Measurements from ENCODE around the gene NECAB3. TPM values are rescaled to one million over a fixed set of nuclear protein-coding genes. Genes with fewer than 3 reads are reported as not detected.

NECAB3 gene
- total and polyA plus RNA-seq, 2 of the 4 experiments (the other 2 are of a cell fraction) = 8.6 to 28.4 TPM

DNA sequence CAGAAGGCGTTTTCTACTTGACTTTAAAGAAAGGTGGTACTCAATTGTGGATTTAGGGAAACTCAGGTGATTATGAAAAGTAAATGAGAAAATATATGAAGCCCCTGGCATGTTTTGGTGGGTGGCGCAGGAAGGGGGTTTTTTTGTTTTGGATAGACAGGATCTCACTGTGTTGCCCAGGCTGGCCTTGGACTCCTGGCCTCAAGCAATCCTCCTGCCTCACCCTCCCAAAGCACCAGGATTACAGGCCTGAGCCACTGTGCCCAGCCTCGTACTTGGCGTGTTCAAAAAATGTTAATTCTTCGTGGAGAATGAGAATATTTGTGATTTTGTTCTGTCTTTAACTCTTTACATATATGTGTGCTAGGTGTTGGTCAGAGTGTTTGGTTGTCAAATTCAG is 44.2 kb downstream of the NECAB3 start:
- Histone ChIP-seq H3K79me1 (ENCODE audit: low read depth in 1 of 2, low read length in 2 of 2) (no peaks in the 10 kb centered on the region; a peak in 1 of 4 replicates), H4K20me1 (ENCODE audit: insufficient read depth, low read length) (no peaks in the 10 kb centered on the region), H2AFZ (replicated peaks; ENCODE audit: low read length, poor library complexity) (no peak overlapping the region), H2BK20ac (ENCODE audit: low read depth, low read length) (no peak overlapping the region), H3K4me3 (ENCODE audit: insufficient read depth, low read depth, low read length) (no peak overlapping the region), H3K36me3 (ENCODE audit: control insufficient read depth, insufficient read depth, low read length) (peaks cover 51% of the 10 kb centered on the region), H3K27me3 (ENCODE audit: control insufficient read depth, insufficient read depth, low read length) (no peaks in the 10 kb centered on the region), H3K4me2 (ENCODE audit: low read depth, low read length) (no peak overlapping the region), H3K14ac (replicated peaks; ENCODE audit: low read depth, low read length) (no peak overlapping the region), H2BK120ac (ENCODE audit: low read depth, low read length) (no peak overlapping the region), H3K56ac (ENCODE audit: extremely low read depth, insufficient read depth, low read length) (no peak overlapping the region), H3K23ac (ENCODE audit: low read depth, low read length) (no peak overlapping the region), H3K9me3 (ENCODE audit: control insufficient read depth, insufficient read depth, low read length) (no peaks in the 10 kb centered on the region), H3K27ac (ENCODE audit: insufficient read depth, low read length) (no peak overlapping the region), H4K91ac (ENCODE audit: insufficient read depth, low read depth, low read length) (no peak overlapping the region), H4K8ac (ENCODE audit: low read depth in 2 of 2, low read length in 2 of 2) (no peak overlapping the region), H3K9ac (ENCODE audit: low read depth, low read length) (no peak overlapping the region), H3K4me1 (ENCODE audit: control insufficient read depth, insufficient read depth, low read length) (no peaks in the 10 kb centered on the region), H2AK5ac (ENCODE audit: low read depth, low read length) (no peak overlapping the region), H2BK15ac (ENCODE audit: low read depth, low read length) (no peak overlapping the region), H2BK5ac (ENCODE audit: low read depth, low read length, poor library complexity, severe bottlenecking) (no peak overlapping the region), H2AK9ac (replicated peaks; ENCODE audit: low read depth, low read length, poor library complexity) (no peak overlapping the region), H3K4ac (ENCODE audit: low read depth, low read length) (no peak overlapping the region), H4K5ac (ENCODE audit: low read depth, low read length) (no peak overlapping the region), H3K9me1 (ENCODE audit: insufficient read depth, low read length) (peaks cover 12% of the 10 kb centered on the region; the same call in 1 of the 2 replicates), H3K18ac (ENCODE audit: low read depth, low read length) (no peak overlapping the region)
- TF ChIP-seq RAD21 (IDR thresholded peaks at IDR 0.05; ENCODE audit: low read length) (no peak), FOS (IDR thresholded peaks at IDR 0.05; ENCODE audit: low read depth, low read length) (no peak), RFX5 (IDR thresholded peaks at IDR 0.05; ENCODE audit: low read depth, low read length) (no peak)
- TF ChIP-seq, protein P1, sequence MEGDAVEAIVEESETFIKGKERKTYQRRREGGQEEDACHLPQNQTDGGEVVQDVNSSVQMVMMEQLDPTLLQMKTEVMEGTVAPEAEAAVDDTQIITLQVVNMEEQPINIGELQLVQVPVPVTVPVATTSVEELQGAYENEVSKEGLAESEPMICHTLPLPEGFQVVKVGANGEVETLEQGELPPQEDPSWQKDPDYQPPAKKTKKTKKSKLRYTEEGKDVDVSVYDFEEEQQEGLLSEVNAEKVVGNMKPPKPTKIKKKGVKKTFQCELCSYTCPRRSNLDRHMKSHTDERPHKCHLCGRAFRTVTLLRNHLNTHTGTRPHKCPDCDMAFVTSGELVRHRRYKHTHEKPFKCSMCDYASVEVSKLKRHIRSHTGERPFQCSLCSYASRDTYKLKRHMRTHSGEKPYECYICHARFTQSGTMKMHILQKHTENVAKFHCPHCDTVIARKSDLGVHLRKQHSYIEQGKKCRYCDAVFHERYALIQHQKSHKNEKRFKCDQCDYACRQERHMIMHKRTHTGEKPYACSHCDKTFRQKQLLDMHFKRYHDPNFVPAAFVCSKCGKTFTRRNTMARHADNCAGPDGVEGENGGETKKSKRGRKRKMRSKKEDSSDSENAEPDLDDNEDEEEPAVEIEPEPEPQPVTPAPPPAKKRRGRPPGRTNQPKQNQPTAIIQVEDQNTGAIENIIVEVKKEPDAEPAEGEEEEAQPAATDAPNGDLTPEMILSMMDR (conservative IDR thresholded peaks at IDR 0.05; ENCODE audit: low read depth, low read length) = no peak
- no peak for DNase-seq
- WGBS, 2 experiments (ENCODE audit: extremely low coverage in 2 of 2, insufficient read length in 1 of 2) = no CpG with 5 or more reads among the region's 5 CpGs
- in situ Hi-C loops (cut with MboI; ENCODE audit: low sequenced_read_pairs) = no loop called here
- no peak for ATAC-seq (ENCODE audit: low read depth)
- BruUV-seq (replicated peaks) = no TSS peak
- intact Hi-C loops (cut with micrococcal nuclease) = no loop called here
- ChIA-PET CTCF (no interaction called here), POLR2A (ENCODE audit: unreplicated experiment) (no interaction called here)
- dilution Hi-C loops (cut with HindIII; ENCODE audit: low sequenced_read_pairs, unreplicated experiment) = no loop called here

All from IMR-90 (cell line).